Left ventricle myocardium inferior (tissue), 1 donor: ENCODE results near the gene C1orf52. TPM values are rescaled to one million over a fixed set of nuclear protein-coding genes. Genes with fewer than 3 reads are reported as not detected.
A peak's percentile ranks its signal among the peaks of the same experiment; 100 is the strongest.

Experiments
- DNase-seq: peaks from one replicate; pipeline ENCODE4 v3.0.0-alpha.2; 2020
- H3K27ac ChIP-seq: fragments of 200-600 bp; replicated peaks from 2 replicates; pipeline ENCODE4 v1.8.0; 2021
- H3K27me3 ChIP-seq: fragments of 200-600 bp; 2 replicates; pipeline ENCODE4 v1.8.0; 2021; ENCODE audit warnings: low read depth
- H3K36me3 ChIP-seq: fragments of 200-600 bp; 2 replicates; pipeline ENCODE4 v1.8.0; 2021
- H3K4me1 ChIP-seq: fragments of 200-600 bp; 2 replicates; pipeline ENCODE4 v1.8.0; 2021
- H3K4me3 ChIP-seq: fragments of 200-600 bp; 2 replicates; pipeline ENCODE4 v1.8.0; 2021; ENCODE audit warnings: mild to moderate bottlenecking, moderate library complexity
- H3K9me3 ChIP-seq: fragments of 200-600 bp; replicated peaks from 2 replicates; pipeline ENCODE4 v1.8.0; 2021
- CTCF ChIP-seq: fragments of 200-600 bp; IDR thresholded peaks from 2 replicates; pipeline ENCODE4 v1.8.0; 2021; ENCODE audit warnings: antibody characterized with exemption, mild to moderate bottlenecking, borderline replicate concordance
- intact Hi-C: fragments of 100-400 bp; cut with micrococcal nuclease; formaldehyde crosslinking; loops from one replicate; pipeline ENCODE4 v1.11.0; 2022
- long read RNA-seq: library from polyadenylated mRNA; unstranded; transcript quantifications from one replicate; pipeline ENCODE4 v2.0.0, GENCODE V29; 2021
- total RNA-seq: library from RNA; stranded (reverse); fragmentation: NEBNext Ultra II Directional; extraction: Animal tissue kit (Norgen Biotek cat#: 25700); gene quantifications from one replicate; pipeline ENCODE4 v1.2.1, GENCODE V29; 2021
- donor health status: DM: no; HTN: yes; CAD: no; lungs with severe emphysema.

Gene C1orf52
- 18.5 TPM for total RNA-seq
- long read RNA-seq, transcript C1orf52-203 (3 exons, 1,219 nt): major isoform, 21 of 31 reads
- long read RNA-seq, transcript C1orf52-201 (4 exons, 3,391 nt): minor isoform, 10 of 31 reads
- long read RNA-seq, partial matches to known transcripts: 0 of 31 reads
- long read RNA-seq, other reads (novel, unspliced or antisense): 0 of 31 reads

- no peaks in the 10 kb centered on the region for H3K27me3 ChIP-seq
- TF ChIP-seq CTCF: peak; percentile 100
- DNase-seq: peak; percentile 96
- H3K27ac ChIP-seq: peak within 1 kb of the TSS; percentile 94
- peak within 1 kb of the TSS; percentile 96 for H3K4me3 ChIP-seq
- peaks cover 31% of the 10 kb centered on the region for H3K36me3 ChIP-seq
- H3K9me3 ChIP-seq: no peaks in the 10 kb centered on the region
- peaks cover 50% of the 10 kb centered on the region for H3K4me1 ChIP-seq
- intact Hi-C loops: loop anchor here (2.0 kb wide), 1 partner anchor 315 kb away; no protein-coding TSS in a partner anchor
Observed at GRCh38 chr1:85259118-85259911, at the start of gene C1orf52. C1orf52 (minus strand) TSS chr1:85259662; CDS start chr1:85259633, 29 bp downstream.

GRCh38 chr1:85308833-85309350 is 49.4 kb upstream of the C1orf52 start:
- no peak for TF ChIP-seq CTCF
- Histone ChIP-seq H3K4me1 (peaks cover 17% of the 10 kb centered on the region), H3K27ac (no peak overlapping the region), H3K27me3 (no peaks in the 10 kb centered on the region), H3K9me3 (no peaks in the 10 kb centered on the region), H3K36me3 (no peaks in the 10 kb centered on the region), H3K4me3 (no peak overlapping the region)
- intact Hi-C loops: loop anchor here (2.0 to 10.0 kb wide), 4 partner anchors 90 to 383 kb away; partner anchors contain the start of gene CCN1
- no peak for DNase-seq

DNA sequence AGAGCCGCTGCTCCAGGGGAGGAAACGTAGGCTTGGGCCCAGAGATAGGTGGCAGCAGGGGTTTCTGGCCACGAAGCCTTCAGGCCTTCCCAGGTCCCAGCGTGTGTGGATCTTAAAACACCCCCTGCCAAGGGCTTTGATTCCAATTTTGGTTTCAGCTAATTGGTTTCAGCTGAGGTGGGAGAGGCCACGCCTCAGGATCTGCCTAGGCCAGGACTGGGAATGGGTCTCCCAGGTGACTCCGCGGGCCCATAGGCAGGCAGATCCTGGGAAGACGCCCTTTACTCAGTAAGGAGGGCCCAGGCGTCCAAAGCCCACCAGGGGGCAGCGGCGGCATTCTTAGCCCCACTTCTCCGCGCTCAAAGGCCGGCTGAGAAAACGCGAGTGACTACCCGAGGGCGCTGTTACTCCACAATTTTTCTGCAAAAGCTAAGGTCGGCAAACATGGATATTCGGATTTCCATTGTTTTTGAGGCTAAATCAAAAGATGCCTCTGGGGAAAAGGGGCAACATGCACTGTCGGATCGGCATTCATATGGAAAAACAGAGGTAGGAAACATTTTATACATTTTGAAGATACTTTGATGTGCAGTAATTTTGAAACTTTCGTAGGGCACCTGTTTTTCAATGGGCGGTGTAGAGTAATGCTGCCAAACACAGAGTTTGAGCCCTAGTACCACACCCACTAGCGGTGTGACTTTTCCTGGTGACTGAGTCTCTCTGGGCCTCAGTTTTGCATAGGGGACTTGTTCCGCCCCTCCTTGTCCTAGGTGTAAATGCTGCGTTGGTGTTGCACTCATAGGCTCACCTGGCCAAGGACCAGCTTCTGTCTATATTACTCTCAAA is 48.7 kb upstream of the C1orf52 start:
- peaks cover 10% of the 10 kb centered on the region for H3K4me1 ChIP-seq
- H3K27ac ChIP-seq: no peak overlapping the region
- H3K4me3 ChIP-seq: peak overlapping the region; percentile 13
- H3K36me3 ChIP-seq: no peaks in the 10 kb centered on the region
- DNase-seq: peak; percentile 88
- TF ChIP-seq CTCF: peak; percentile 99
- no peaks in the 10 kb centered on the region for H3K27me3 ChIP-seq
- intact Hi-C loops: loop anchor here (2.0 to 10.0 kb wide), 4 partner anchors 91 to 384 kb away; partner anchors contain the start of gene CCN1
- no peaks in the 10 kb centered on the region for H3K9me3 ChIP-seq

GRCh38 chr1:85306236-85306635 is 46.8 kb upstream of the C1orf52 start:
- no peak overlapping the region for H3K27ac ChIP-seq
- no peak for TF ChIP-seq CTCF
- H3K27me3 ChIP-seq: no peaks in the 10 kb centered on the region
- no peak for DNase-seq
- H3K4me3 ChIP-seq: no peak overlapping the region
- intact Hi-C loops: loop anchor here (5.0 to 10.0 kb wide), 2 partner anchors 279 to 386 kb away; partner anchors contain the start of gene CCN1
- peaks cover 9% of the 10 kb centered on the region for H3K4me1 ChIP-seq
- H3K36me3 ChIP-seq: no peaks in the 10 kb centered on the region
- H3K9me3 ChIP-seq: no peaks in the 10 kb centered on the region
